GM21723 (cell line): Measurements from ENCODE around the gene EDC4.
A peak's percentile ranks its signal among the peaks of the same experiment; 100 is the strongest.
"Not testable (repeated sequence)": the region's sequence is repeated elsewhere in the genome, so short reads cannot be mapped to it uniquely, and the experiment has no call there.

Source experiments
- ATAC-seq: cut with Tn5 transposase; IDR thresholded peaks from one replicate; pipeline ENCODE4 v1.9.1; 2021; ENCODE audit warnings: mild to moderate bottlenecking, moderate library complexity; ENCODE audit not compliant: unreplicated experiment

Gene EDC4

DNA sequence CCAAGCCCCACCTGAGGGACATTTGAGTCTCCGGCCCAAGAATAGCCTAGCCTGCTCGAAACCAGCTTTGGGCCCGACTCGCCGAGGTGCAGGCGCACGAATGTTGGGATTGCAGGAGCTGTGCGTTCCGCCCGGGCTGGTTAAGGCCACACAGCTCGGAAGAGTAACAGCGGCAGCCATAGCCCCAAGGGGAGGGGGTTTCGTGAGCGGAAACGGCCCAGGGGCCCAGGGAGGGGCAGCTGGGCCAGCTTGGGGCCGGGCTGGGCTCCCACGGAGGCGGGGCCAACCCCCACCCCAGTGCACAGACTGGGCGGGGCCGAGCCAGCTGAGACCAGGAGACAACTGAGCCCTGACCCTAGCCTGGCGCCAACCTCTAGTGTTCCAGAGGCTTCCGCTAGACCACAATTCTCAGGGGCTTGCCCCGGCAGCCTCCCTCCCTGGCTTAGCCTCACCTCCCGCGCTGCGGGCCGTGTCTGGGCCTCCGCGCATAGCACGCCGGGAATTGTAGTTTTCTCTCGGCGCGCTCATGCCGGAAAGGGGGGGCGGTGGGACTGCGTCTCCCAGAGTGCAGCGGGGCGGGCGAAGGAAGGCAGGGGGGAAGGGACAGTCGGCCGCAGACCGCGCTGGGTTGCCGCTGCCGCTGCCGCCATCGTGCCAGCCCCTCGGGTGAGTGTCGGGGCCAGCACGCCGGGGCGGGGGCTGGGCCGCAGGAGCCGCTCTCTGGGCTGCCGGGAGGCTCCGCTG, 26.4 kb upstream of the EDC4 start, which contains the start of gene NUTF2:
Gene NUTF2, plus strand, starts transcription at position 614 of the 744 bp plus-strand sequence. CDS start 18,198 bp downstream, outside the sequence.
- ATAC-seq: peak; percentile 58

DNA sequence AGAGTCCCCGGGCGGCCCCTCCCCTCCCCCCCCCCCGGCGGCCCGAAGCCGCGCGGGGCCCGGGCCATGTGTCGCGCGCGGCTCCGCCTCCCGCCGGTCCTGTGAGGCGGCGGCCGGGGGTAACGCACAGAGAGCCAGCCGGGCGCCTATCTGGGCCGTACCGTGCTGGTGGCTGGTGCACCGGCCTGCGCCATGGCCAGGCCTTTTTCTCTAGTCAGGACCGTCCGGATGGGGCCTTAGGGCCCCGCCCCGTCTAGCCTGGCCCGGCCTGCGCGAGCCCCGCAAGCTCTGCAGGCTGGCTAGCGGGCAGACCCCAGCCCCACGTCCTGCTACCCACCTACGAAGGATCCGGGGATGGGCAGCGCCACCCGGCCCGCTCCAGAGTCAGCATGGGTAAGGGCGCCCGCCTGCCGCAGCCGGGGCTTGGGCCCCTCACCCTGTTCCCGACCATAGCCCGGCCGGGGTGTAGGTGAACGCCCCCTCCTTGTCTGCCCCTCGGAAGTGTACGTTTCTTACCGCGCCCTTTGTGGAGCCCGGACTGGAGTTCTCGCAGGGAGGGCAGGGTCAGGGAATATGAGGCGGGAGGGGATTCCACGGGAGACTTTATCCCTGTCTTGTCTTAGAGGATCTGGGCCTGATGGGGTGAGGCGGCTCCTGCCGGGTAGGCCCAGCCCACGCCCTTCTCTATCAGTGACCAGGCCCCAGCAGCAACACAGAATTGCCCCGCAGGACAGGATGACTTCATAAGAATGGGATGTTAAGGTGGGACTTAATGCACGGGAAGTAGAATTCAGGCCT, 25.6 kb upstream of the EDC4 start, which contains the start of gene CENPT:
Gene CENPT, minus strand, starts transcription at position 630 of the 798 bp plus-strand sequence. CDS start 13,834 bp downstream, outside the sequence.
- ATAC-seq: peak; percentile 44

DNA sequence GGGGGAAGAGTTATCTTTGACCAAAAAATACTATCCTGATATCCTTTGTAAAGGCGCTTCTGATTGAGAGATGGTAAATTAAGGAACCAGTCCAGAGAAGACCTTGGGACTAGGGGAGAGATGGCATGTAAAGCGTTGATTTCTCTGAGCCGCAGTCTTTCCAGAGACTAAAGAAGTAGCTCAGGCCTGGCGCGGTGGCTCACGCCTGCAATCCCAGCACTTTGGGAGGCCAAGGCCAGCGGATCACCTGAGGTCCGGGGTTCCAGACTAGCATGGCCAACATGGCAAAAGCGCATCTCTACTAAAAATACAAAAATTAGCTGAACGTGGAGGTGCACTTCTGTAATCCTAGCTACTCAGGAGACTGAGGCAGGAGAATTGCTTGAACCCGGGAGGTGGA, 24.7 kb upstream of the EDC4 start:
- ATAC-seq: no peak

DNA sequence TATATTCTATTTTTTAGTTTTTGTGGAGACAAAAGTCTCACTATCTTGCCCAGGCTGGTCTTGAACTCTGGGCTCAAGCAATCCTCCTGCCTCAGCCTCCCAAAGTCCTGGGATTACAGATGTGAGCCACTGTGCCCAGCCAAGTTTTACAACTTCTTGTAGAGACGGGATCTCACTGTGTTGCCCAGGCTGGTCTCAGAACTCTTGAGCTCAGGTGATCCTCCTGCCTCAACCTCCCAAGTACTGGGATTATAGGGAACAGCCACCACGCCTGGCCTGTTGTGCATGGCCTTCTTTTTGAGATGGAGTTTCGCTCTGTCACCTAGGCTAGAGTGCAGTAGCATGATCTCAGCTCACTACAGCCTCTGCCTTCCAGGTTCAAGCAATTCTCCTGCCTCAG, 19.2 kb upstream of the EDC4 start:
- no peak for ATAC-seq

DNA sequence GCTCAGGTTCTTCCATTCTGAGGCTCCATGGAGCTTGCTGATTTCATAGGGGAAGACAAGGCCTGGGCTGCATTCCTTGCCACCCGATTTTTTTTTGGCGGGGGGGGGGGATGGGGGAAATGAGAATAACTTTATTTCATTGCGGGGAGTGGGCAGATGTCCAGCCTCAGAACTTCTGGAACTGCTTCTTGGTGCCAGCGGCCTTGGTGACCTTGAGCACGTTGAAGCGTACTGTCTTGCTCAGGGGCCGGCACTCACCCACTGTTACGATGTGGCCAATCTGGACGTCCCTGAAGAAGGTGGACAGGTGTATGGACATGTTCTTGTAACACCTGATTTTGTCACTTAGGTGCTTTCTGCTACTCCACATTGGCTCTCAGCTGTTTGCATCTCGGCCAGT, 17.1 kb upstream of the EDC4 start:
- no peak for ATAC-seq

DNA sequence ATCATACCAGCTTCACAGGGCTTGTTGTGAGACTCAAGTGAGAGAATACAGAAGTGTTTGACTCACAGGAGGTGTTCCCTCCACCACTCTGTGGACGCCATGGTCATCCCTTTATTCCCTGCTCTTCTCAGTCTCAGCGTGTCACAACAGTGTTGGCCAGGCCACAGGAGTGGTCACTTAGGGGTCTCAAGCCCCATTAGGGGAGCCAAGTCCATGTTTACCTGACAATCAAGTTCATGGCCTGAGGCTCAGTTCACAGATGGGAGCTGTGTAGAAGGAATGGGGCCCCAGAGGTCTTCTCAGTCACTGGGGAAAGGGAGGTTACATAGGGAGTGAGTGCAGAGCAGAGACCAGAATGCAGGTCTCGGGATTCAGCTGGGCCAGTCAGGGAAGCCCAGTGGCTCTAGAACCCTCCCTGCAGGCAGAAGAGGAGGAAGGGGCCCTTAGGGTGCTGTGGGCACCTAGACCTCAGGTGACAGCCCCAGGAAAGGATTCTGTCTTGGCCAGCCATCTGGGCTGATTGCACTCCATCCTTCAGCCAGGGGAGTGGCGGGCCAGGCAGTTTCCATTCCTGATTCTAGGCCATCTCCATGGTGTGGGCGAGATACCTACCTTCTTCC, 15.8 kb upstream of the EDC4 start:
- ATAC-seq: no peak

DNA sequence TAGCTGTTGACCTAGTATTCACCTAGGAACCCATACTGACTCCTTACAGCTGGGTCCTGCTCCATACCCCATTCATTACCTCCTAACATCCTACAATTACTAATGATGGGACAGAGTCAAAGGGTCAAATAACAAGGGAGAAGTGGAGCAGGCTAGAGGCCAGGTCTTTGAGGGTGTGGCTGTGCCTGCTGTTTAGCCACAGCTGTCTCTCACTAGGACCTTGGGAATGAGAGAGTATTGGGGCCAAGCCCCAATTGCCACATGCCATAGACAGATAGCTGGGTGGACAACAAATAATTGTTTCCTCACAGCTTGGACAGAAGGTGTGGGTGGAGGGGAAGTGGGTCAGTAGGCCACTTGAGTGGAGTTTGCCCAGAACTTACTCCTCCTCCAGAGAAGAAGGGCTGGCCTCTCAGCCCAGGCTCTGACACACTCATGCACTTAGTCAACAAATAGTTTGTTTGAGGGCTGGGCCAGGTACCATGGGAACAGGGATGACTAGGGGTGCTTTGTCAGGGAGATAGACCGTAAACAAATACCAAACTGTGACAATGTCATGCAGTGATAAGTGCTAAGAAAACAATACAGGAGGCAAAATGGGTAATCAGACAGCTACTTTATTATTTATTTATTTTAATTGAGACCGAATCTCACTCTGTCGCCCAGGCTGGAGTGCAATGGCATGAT, 15.2 kb upstream of the EDC4 start:
- ATAC-seq: no peak

DNA sequence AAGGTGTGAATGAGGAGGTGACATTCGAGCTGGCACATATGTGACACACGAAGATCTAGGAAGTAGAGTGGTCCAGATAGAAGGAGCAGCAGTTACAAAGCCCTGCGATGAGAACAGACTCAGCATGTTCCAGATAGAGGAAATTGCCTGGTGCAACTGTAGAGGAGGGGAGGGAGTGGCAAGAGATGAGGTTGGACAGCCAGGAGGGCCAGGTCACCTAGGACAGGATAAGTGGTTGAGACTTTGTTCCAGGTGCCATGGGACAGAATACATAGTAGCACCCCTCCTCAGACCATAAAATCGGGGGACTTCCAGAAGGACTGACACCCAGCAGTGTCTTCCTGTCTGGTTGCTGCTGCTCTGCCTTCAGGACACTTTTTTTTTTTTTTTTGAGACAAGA, 14.4 kb upstream of the EDC4 start:
- ATAC-seq: no peak

DNA sequence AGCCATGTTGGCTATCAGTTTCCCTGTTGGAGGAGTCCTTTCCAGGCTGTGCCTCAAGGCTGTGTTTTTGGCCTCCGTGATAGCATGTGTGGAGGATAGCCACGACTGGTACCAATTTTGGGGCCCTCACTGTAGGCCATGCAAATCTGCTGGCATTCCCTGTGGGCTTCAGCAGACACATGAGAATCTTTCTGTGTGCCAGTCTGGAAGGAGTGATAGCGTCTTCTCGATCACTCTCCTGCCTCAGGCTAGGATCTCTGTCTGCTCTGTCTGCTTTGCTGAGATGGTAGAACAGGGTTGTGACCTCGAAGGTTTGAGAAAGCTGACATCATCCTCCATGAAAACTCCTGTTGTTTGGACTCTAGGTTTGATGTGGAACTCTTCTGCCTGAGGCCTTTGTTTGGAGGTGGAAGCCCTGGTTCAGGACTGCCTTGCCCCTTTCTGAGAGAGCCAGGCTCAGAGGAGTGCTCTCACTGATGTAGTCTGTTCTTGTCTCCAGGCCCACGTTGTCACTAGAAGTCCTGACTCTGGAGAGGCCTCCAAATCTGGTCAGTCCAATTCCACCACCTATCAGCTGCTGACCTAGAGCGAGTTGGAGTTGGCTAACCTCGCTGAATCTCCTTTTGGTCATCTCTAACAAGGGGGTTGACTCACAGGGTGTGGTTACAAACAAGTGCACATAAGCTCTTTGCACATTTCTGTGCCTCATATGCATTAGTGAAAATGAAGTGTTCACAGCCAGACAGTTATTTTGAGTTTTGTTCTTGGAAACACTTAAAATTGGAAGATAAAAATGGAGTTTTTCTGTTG, 12.1 kb upstream of the EDC4 start:
- no peak for ATAC-seq

DNA sequence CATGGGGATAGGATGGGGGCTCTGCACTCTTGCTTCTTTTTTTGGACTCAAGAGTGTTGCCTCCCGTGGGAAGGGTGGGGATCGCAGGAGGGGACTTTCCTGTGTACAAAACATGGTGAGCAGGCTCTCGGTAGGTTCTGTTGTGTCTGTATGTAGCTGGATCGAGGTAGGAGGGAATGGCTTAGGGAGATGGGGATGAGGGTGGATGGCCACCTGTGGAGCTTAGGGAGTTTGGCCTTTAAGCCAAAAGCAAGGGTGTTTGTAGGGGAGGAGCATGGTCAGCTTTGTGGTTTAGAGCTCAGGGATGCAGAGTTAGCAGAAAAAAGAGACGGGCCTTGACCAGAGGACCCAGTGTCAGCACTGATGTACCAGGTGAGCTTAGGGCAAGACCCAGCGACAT, 11.0 kb upstream of the EDC4 start:
- no peak for ATAC-seq

DNA sequence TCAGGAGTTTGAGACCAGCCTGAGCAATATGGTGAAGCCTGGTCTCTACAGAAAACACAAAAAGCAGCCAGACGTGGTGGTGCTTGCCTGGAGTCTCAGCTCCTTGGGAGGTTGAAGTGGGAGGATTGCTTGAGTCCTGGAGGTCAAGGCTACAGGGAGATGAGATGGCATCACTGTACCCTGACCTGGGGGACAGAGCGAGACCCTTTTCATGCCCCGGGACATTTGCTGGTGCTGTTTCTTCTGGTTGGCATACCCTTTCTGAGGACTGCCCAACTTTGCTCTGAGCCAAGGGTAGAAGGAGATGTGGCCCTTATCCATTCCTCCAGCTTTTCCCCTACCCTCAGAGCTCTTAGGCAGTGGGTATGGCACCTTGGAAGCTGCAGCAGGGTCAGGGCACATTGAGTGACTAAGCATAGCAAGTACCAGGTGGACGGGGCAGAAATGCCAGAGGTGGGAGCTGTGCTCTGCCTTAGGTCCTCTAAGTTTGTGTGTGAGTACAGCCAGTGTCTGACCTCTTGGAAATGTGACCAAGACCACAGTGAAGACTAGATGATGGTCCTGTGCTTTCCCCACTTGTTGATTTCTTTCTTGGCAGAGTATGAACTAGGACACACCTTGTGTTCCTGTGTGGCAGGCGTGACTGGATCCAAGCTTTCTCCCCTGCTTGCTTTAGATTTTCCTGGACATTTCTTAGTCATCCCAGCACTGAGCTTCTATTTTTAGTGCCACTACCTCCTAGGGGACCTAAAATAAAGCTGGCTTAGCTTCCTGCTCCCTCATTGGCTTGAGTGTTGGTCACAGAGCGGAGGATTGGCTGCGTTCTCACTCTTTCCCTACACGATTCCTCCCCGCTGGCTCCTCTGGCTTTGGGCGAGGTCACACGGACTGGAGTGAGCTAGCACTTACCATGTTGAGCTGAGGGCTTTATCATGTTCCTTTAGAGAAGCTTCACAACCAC, 9.9 kb upstream of the EDC4 start:
- ATAC-seq: no peak

DNA sequence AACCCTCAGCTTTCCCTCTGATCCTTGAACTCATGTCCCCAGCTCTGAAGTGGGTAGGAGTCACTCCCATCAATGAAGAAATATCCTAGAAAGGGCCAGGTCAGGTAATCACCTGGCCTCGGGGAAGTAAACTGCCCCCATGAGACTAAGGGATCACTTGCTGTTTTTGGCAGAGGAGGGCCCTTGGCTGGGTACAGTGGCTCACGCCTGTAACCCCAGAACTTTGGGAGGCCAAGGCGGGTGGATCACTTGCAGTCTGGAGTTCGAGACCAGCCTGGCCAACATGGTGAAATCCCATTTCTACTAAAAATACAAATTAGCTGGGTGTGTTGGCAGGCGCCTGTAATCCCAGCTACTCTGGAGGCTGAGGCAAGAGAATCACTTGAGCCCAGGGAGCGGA, 8.8 kb upstream of the EDC4 start:
- ATAC-seq: not testable (repeated sequence)

DNA sequence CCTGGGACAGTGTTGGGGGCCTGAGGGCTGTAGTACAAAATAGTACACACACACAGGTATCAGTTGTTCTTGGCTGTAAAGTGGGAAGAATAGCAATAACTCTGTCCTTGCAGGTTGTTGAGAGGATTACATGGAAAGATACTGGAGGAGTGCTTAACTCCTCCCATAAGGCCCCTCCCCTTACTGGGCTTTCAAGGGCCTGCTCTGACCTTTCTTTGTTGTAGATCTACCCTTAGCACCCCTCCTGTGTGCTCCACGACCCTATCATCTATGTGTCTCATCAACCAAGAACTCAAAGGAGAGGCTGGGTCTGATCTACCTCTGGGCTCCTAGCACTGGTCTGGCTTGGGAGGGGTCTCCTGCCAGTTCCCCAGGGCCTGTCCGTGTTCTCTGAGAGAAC, 8.3 kb upstream of the EDC4 start:
- ATAC-seq: no peak

DNA sequence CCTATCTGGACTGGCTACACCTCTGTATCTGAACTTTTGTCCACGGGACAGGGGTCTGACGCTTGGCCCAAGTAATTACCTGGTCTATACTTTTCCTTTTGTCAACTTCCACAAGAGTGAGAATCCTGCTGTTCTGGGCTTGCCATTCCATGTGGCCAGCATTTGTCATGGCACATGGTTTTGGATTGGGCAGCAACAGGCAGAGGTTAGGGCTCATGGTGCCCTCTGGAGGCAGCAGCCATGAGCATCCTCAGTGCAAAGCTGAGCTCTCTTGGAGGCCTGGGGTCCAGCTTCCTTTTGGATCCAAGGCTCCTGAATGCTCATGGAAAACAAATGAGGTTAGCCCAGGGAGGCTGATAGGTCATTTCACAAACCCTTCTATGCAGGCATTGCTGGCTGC, 7.5 kb upstream of the EDC4 start:
- no peak for ATAC-seq

DNA sequence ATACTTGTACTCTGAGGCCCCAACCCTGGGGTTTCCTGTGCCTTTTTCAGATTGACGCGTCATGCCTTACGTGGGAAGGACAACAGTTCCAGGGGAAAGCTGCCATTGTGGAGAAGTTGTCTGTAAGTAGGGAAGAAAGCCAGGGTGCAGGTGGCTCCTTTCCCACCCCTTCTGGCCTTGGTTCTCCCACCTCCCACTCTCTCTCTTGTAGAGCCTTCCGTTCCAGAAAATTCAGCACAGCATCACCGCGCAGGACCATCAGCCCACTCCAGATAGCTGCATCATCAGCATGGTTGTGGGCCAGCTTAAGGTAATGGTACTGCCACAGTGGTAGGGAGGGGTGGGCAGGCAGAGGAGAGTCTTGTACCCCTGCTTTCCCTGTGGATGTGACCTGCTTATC, 4.6 kb upstream of the EDC4 start:
- ATAC-seq: no peak

DNA sequence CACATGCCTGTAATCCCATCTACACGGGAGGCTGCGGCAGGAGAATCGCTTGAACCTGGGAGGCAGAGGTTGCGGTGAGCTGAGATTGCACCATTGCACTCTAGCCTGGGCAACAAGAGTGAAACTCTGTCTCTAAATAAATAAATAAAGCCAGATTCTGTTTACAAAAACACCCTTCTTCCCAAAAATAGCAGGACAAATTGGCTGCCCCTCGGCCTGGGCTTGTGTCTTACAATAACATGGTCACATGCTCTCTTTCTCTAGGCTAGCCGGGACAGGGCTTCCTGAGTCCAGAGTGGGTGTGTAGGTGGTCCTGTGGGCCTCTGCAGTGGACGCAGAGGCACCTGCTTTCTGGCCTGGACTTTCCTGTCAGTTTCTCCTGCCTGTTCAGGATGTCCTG, 3.2 kb upstream of the EDC4 start:
- no peak for ATAC-seq

DNA sequence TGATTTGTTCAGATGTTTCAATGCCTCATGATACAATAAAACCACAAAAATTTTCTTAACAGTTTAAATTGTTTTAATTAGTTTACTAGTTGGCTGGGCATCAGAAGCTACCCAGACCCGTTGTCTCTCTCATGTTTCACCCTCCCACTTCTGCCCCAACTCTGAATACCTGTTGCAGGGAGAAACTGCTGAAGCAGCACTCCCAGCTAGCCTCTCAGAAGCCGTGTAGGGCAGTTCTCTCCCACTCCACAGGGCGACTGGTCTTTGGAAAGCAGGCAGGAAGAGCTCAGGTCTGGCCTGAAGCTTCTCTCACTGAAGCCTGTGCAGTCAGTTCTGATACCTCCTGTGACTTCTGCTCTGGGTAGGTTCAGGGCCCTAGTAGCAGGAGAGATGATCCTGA, 1.6 kb upstream of the EDC4 start:
- no peak for ATAC-seq

DNA sequence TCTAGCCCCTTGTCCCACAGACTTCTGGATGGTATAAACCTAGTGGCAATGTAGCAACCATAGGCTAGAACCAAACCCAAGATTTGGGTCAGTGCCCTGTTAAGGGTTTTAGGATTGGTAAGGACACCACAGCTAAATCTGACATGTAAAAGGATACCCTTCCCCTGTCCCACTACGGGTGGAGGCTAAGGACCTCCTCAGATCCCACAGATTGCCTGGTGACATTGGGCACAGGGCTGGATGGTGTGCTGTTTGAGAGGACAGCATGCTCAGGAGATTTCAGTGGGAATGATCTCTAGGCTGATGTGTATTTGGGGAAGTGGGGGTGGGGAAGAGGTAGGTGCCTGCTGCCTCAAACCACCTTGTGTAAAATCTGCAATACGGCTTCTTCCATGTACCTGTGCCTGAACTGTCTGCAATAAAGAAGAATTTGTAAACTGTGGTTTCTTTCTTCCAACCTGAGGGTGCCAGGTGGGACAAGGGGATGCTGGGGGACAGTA, 671 bp upstream of the EDC4 start:
- ATAC-seq: no peak
